GM12872 (cell line): ENCODE results near the gene PTPRT.

Source experiments
- CTCF ChIP-seq: IDR thresholded peaks from 3 replicates; pipeline ENCODE4 v1.5.1; 2011; ENCODE audit warnings: low read depth, mild to moderate bottlenecking, low read length, moderate library complexity; ENCODE audit not compliant: insufficient read depth

Gene PTPRT

GRCh38 chr20:43151256-43151655 lies 38.5 kb downstream of the PTPRT start:
- no peak for TF ChIP-seq CTCF

GRCh38 chr20:43140726-43141125 lies 49.0 kb downstream of the PTPRT start:
- no peak for TF ChIP-seq CTCF

GRCh38 chr20:43138061-43138770 lies 51.5 kb downstream of the PTPRT start:
- no peak for TF ChIP-seq CTCF

- no peak for TF ChIP-seq CTCF
Measured at GRCh38 chr20:43137160-43137559, 52.5 kb downstream of the PTPRT start.

- no peak for TF ChIP-seq CTCF
Measured at GRCh38 chr20:43124241-43124640, 65.5 kb downstream of the PTPRT start.

- TF ChIP-seq CTCF: no peak
Measured at GRCh38 chr20:43123180-43123579, 66.5 kb downstream of the PTPRT start.

- TF ChIP-seq CTCF: no peak
Measured at GRCh38 chr20:43119720-43120119, 70.0 kb downstream of the PTPRT start.
